WERI-Rb-1 (cell line): ENCODE results near the gene RPP38.

Experiments used
- DNase-seq: peaks from one replicate; pipeline ENCODE4 v3.0.0-alpha.2; 2020
- H3K27ac ChIP-seq: fragments of 250-450 bp; sonication (Bioruptor Pico); 2 replicates; pipeline ENCODE4 v1.5.1; 2020; ENCODE audit warnings: mild to moderate bottlenecking, moderate library complexity
- H3K27me3 ChIP-seq: fragments of 250-450 bp; sonication (Bioruptor Pico); 2 replicates; pipeline ENCODE4 v1.5.1; 2021; ENCODE audit warnings: mild to moderate bottlenecking, low read depth, moderate library complexity; ENCODE audit not compliant: insufficient read depth, severe bottlenecking
- H3K36me3 ChIP-seq: fragments of 250-450 bp; sonication (Bioruptor Pico); 2 replicates; pipeline ENCODE4 v1.5.1; 2020; ENCODE audit warnings: mild to moderate bottlenecking, moderate library complexity
- H3K4me3 ChIP-seq: 2 replicates; pipeline ENCODE4 v1.5.1; 2011; ENCODE audit warnings: low read depth, mild to moderate bottlenecking, control low read depth, low read length
- H3K9me3 ChIP-seq: fragments of 250-450 bp; sonication (Bioruptor Pico); 2 replicates; pipeline ENCODE4 v1.5.1; 2021; ENCODE audit warnings: mild to moderate bottlenecking, moderate library complexity; ENCODE audit not compliant: severe bottlenecking
- CTCF ChIP-seq: IDR thresholded peaks from 2 replicates; pipeline ENCODE4 v1.5.1; 2011; ENCODE audit warnings: low read depth, mild to moderate bottlenecking, control low read depth, inconsistent platforms, low read length

The RPP38 gene

GRCh38 chr10:15097011-15097812, at the start of gene RPP38:
RPP38 (plus strand) TSS chr10:15097355; CDS start chr10:15103315, 5,960 bp downstream.
- no peak for TF ChIP-seq CTCF
- peak; percentile 91 for DNase-seq

GRCh38 chr10:15049533-15049932, 47.6 kb upstream of the RPP38 start:
- no peaks in the 10 kb centered on the region for H3K36me3 ChIP-seq
- DNase-seq = no peak
- TF ChIP-seq CTCF = no peak
- no peaks in the 10 kb centered on the region for H3K9me3 ChIP-seq
- no peaks in the 10 kb centered on the region for H3K27me3 ChIP-seq
- H3K4me3 ChIP-seq = no peak overlapping the region
- H3K27ac ChIP-seq = no peak overlapping the region

More at GRCh38 chr10:15097011-15097812, at the start of gene RPP38:
- no peaks in the 10 kb centered on the region for H3K9me3 ChIP-seq
- peaks cover 3% of the 10 kb centered on the region; the same call in 1 of the 2 replicates for H3K36me3 ChIP-seq
- H3K27me3 ChIP-seq = no peaks in the 10 kb centered on the region
- peak within 1 kb of the TSS; percentile 97 for H3K27ac ChIP-seq
- H3K4me3 ChIP-seq = peak within 1 kb of the TSS; percentile 84

DNA sequence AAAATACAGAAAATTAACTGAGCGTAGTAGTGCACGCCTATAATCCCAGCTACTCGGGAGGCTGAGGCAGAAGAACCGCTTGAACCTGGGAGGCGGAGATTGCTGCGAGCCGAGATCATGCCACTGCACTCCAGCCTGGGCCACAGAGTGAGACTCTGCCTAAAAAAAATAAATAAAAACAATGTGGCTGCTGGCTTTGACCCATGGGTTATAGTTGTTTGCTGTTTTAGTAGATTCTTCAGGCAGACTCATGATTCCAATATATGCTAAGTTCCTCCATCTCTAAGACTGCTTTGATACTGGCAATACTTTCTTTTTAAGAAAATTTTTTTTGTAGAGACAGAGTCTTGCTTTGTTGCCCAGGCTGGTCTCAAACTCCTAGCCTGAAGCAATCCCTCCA, 45.0 kb upstream of the RPP38 start:
- Histone ChIP-seq H3K4me3 (no peak overlapping the region), H3K9me3 (no peaks in the 10 kb centered on the region), H3K36me3 (no peaks in the 10 kb centered on the region), H3K27me3 (no peaks in the 10 kb centered on the region), H3K27ac (no peak overlapping the region)
- no peak for DNase-seq
- TF ChIP-seq CTCF = no peak

DNA sequence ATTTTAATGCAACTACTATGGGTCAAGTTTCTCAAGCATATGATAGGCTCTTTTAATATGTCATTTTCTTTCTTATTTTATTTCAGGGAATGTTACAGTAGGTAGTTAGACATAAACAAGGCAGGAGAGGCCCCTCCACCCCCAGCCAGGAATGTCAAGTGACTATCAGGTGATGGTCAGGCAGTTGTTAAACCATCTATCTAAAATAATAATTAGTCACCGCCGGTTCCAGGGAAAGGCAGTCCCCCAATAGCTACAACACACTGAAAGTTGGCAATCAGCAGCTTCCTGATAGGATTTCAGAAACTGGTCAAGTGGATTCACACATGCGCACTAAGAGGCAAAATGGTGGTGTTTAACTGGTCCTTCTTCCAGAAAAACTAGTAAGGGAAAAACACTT, 44.1 kb upstream of the RPP38 start:
- Histone ChIP-seq H3K27ac (no peak overlapping the region), H3K9me3 (no peaks in the 10 kb centered on the region), H3K4me3 (no peak overlapping the region), H3K36me3 (no peaks in the 10 kb centered on the region), H3K27me3 (no peaks in the 10 kb centered on the region)
- no peak for TF ChIP-seq CTCF
- DNase-seq = no peak

GRCh38 chr10:15058689-15059088, 38.5 kb upstream of the RPP38 start:
- Histone ChIP-seq H3K36me3 (no peaks in the 10 kb centered on the region), H3K27me3 (no peaks in the 10 kb centered on the region), H3K27ac (no peak overlapping the region), H3K9me3 (no peaks in the 10 kb centered on the region), H3K4me3 (no peak overlapping the region)
- no peak for DNase-seq
- TF ChIP-seq CTCF = no peak

GRCh38 chr10:15059914-15060313, 37.2 kb upstream of the RPP38 start:
- TF ChIP-seq CTCF = no peak
- Histone ChIP-seq H3K27ac (no peak overlapping the region), H3K36me3 (no peaks in the 10 kb centered on the region), H3K27me3 (no peaks in the 10 kb centered on the region), H3K4me3 (no peak overlapping the region), H3K9me3 (no peaks in the 10 kb centered on the region)
- DNase-seq = no peak
